H1 (cell line): ENCODE results near the gene RCHY1. TPM values are rescaled to one million over a fixed set of nuclear protein-coding genes. Genes with fewer than 3 reads are reported as not detected.

Experiments used
- CTCF ChIA-PET: fragments of 300-600 bp; sonication (Branson Sonifier 250); formaldehyde crosslinking; loops from one replicate; lab custom pipeline; 2021; ENCODE audit not compliant: partially characterized antibody; lab: Charles Lee
- POLR2A ChIA-PET: fragments of 300-600 bp; sonication (Branson Sonifier 250); formaldehyde crosslinking; loops from one replicate; lab custom pipeline; 2021; ENCODE audit warnings: inconsistent platforms; ENCODE audit not compliant: partially characterized antibody; lab: Charles Lee
- DNase-seq, 2 experiments: peaks; one replicate each; pipeline versions ENCODE4 v3.0.0 to v3.0.0-alpha.2; 2010 to 2022; ENCODE audit warnings: low spot score in 2 of 2, low read depth in 1 of 2, mixed read lengths in 1 of 2
- FAIRE-seq: peaks from 2 replicates; lab custom pipeline; 2011; peaks lifted over from hg19 to GRCh38; lab: Jason Lieb, UNC
- H2AFZ ChIP-seq: 2 replicates; pipeline ENCODE4 v1.8.1; 2012; ENCODE audit warnings: low read length, inconsistent platforms
- H2AK5ac ChIP-seq: 2 replicates; pipeline ENCODE4 v1.6.1; 2013; ENCODE audit warnings: low read depth, low read length
- H2BK120ac ChIP-seq: replicated peaks from 2 replicates; pipeline ENCODE3; 2013; ENCODE audit warnings: low read depth, low read length, inconsistent platforms
- H2BK12ac ChIP-seq: 2 replicates; pipeline ENCODE4 v1.6.1; 2013; ENCODE audit warnings: low read depth, low read length
- H2BK15ac ChIP-seq: 2 replicates; pipeline ENCODE4 v1.6.1; 2013; ENCODE audit warnings: low read length
- H2BK20ac ChIP-seq: 2 replicates; pipeline ENCODE4 v1.6.1; 2013; ENCODE audit warnings: low read length
- H2BK5ac ChIP-seq: 2 replicates; pipeline ENCODE4 v1.6.1; 2013; ENCODE audit warnings: low read depth, low read length
- H3K14ac ChIP-seq: 2 replicates; pipeline ENCODE4 v1.6.1; 2013; ENCODE audit warnings: inconsistent platforms; ENCODE audit not compliant: insufficient read length
- H3K18ac ChIP-seq: 2 replicates; pipeline ENCODE4 v1.6.1; 2013; ENCODE audit warnings: low read length; ENCODE audit errors: extremely low read depth
- H3K23ac ChIP-seq: 2 replicates; pipeline ENCODE4 v1.6.1; 2013; ENCODE audit warnings: inconsistent platforms; ENCODE audit not compliant: insufficient read length
- H3K23me2 ChIP-seq: 2 replicates; pipeline ENCODE4 v1.6.1; 2013; ENCODE audit warnings: low read depth, low read length
- H3K27ac ChIP-seq: 2 replicates; pipeline ENCODE4 v1.6.1; 2011; ENCODE audit warnings: low read depth, low read length, inconsistent platforms
- H3K27me3 ChIP-seq, 4 experiments: replicated peaks in 1 of 4; 1 replicate in 1 of 4; 2 replicates in 3 of 4; pipeline versions ENCODE4 v1.6.1 to v1.8.1; 2011 to 2013; ENCODE audit warnings: low read length in 3 of 4, mild to moderate bottlenecking in 3 of 4, inconsistent platforms in 2 of 4, mixed read lengths in 2 of 4, moderate library complexity in 1 of 4; ENCODE audit not compliant: control insufficient read depth in 3 of 4, insufficient read depth in 3 of 4; ENCODE audit errors: extremely low read depth in 1 of 4
- H3K36me3 ChIP-seq, 4 experiments: 2 replicates each; pipeline versions ENCODE4 v1.6.1 to v1.8.1; 2011 to 2013; ENCODE audit warnings: mild to moderate bottlenecking in 4 of 4, low read length in 3 of 4, moderate library complexity in 2 of 4, control low read depth in 1 of 4, inconsistent platforms in 1 of 4; ENCODE audit not compliant: insufficient read depth in 4 of 4, control insufficient read depth in 2 of 4
- H3K4ac ChIP-seq: replicated peaks from 2 replicates; pipeline ENCODE3; 2013; ENCODE audit warnings: low read length, low read depth, mixed read lengths, inconsistent platforms; ENCODE audit not compliant: insufficient read length
- H3K4me1 ChIP-seq, 4 experiments: replicated peaks in 1 of 4; 1 replicate in 1 of 4; 2 replicates in 3 of 4; pipeline versions ENCODE4 v1.6.1 to v1.8.1; 2011 to 2013; ENCODE audit warnings: low read length in 3 of 4, inconsistent platforms in 2 of 4, mixed read lengths in 1 of 4; ENCODE audit not compliant: insufficient read depth in 4 of 4, control insufficient read depth in 3 of 4
- H3K4me2 ChIP-seq, 2 experiments: 2 replicates each; pipeline versions ENCODE4 v1.6.1 to v1.8.1; 2011 to 2013; ENCODE audit warnings: low read depth in 2 of 2, low read length in 2 of 2, control low read depth in 1 of 2, inconsistent platforms in 1 of 2, mild to moderate bottlenecking in 1 of 2; ENCODE audit not compliant: insufficient read depth in 1 of 2
- H3K4me3 ChIP-seq, 4 experiments: fragments of 200-600, 300-600 bp in 1 of 4; sonication (generic), shearing (Covaris generic), sonication (Bioruptor Twin) in 1 of 4; 2 replicates each; pipeline versions ENCODE4 v1.5.1 to v1.8.1; 2011 to 2016; ENCODE audit warnings: low read length in 4 of 4, low read depth in 3 of 4, control low read depth in 2 of 4, inconsistent platforms in 2 of 4, mild to moderate bottlenecking in 2 of 4, mixed read lengths in 1 of 4, moderate library complexity in 1 of 4; ENCODE audit not compliant: insufficient read depth in 2 of 4; ENCODE audit errors: extremely low read depth in 1 of 4
- H3K56ac ChIP-seq: replicated peaks from 2 replicates; pipeline ENCODE3; 2013; ENCODE audit warnings: low read depth, mild to moderate bottlenecking, mixed read lengths, low read length, inconsistent platforms; ENCODE audit not compliant: insufficient read length
- H3K79me1 ChIP-seq: 2 replicates; pipeline ENCODE4 v1.6.1; 2013; ENCODE audit warnings: low read depth, low read length, control low read depth
- H3K79me2 ChIP-seq, 2 experiments: 2 replicates each; pipeline versions ENCODE4 v1.6.1 to v1.8.1; 2012 to 2013; ENCODE audit warnings: low read length in 2 of 2, mild to moderate bottlenecking in 2 of 2, inconsistent platforms in 1 of 2; ENCODE audit not compliant: insufficient read depth in 2 of 2, control insufficient read depth in 1 of 2
- H3K9ac ChIP-seq, 4 experiments: replicated peaks in 1 of 4; 1 replicate in 1 of 4; 2 replicates in 3 of 4; pipeline versions ENCODE4 v1.6.1 to v1.8.1; 2011 to 2013; ENCODE audit warnings: low read depth in 3 of 4, low read length in 3 of 4, control low read depth in 2 of 4, mild to moderate bottlenecking in 2 of 4, moderate library complexity in 2 of 4, inconsistent platforms in 1 of 4; ENCODE audit errors: extremely low read depth in 1 of 4
- H3K9me3 ChIP-seq, 2 experiments: 2 replicates each; pipeline versions ENCODE4 v1.6.1 to v1.8.1; 2012 to 2013; ENCODE audit warnings: mild to moderate bottlenecking in 2 of 2, moderate library complexity in 2 of 2, control low read depth in 1 of 2, inconsistent platforms in 1 of 2, low read depth in 1 of 2, low read length in 1 of 2, mixed read lengths in 1 of 2; ENCODE audit not compliant: insufficient read depth in 2 of 2
- H4K20me1 ChIP-seq, 2 experiments: replicated peaks in 1 of 2; 2 replicates each; pipeline versions ENCODE3 to v1.8.1; 2011 to 2013; ENCODE audit warnings: inconsistent platforms in 2 of 2, low read length in 2 of 2, mild to moderate bottlenecking in 1 of 2; ENCODE audit not compliant: insufficient read depth in 2 of 2, control insufficient read depth in 1 of 2
- H4K5ac ChIP-seq: 2 replicates; pipeline ENCODE4 v1.6.1; 2013; ENCODE audit warnings: low read length, low read depth, mixed read lengths, inconsistent platforms; ENCODE audit not compliant: insufficient read length
- H4K8ac ChIP-seq: 2 replicates; pipeline ENCODE4 v1.8.0; 2013; ENCODE audit warnings: mild to moderate bottlenecking, moderate library complexity, low read length, inconsistent platforms; ENCODE audit not compliant: insufficient read depth; ENCODE audit errors: extremely low read depth
- H4K91ac ChIP-seq: replicated peaks from 2 replicates; pipeline ENCODE3; 2013; ENCODE audit warnings: low read length, mixed read lengths, inconsistent platforms; ENCODE audit not compliant: insufficient read length
- WGBS, 2 experiments: shearing (Covaris generic) in 1 of 2; methylation state at CpG; one replicate each; pipeline versions ENCODE4 v1.1.6 to v1.1.7; 2013 to 2015; ENCODE audit warnings: low lambda C conversion rate in 2 of 2, mixed read lengths in 2 of 2, inconsistent platforms in 1 of 2, low coverage in 1 of 2, missing lambda C conversion rate in 1 of 2; ENCODE audit not compliant: insufficient replicate concordance in 2 of 2, insufficient coverage in 1 of 2, insufficient read length in 1 of 2; ENCODE audit errors: extremely low coverage in 1 of 2, missing lambda C conversion rate in 1 of 2; 5-methylcytosine and 5-hydroxymethylcytosine counted together
- polyA plus RNA-seq, 7 experiments: library from polyadenylated mRNA; depleted of rRNA in 3 of 7; stranded (reverse) in 5 of 7; unstranded in 2 of 7; fragments of >200 nt in 5 of 7; fragments of 200-250 nt in 2 of 7; gene quantifications; 1 replicate in 5 of 7; 2 replicates in 1 of 7; 4 replicates in 1 of 7; pipeline versions ENCODE4 v1.2.1 to v1.2.3, GENCODE V29; 2011 to 2013; ENCODE audit warnings: missing spikeins in 2 of 7, mixed read lengths in 2 of 7
- total RNA-seq: library from RNA; stranded (reverse); fragmentation: NEBNext Ultra II Directional; extraction: Animal tissue kit (Norgen Biotek cat#: 25700); gene quantifications from 2 replicates; pipeline ENCODE4 v1.2.1, GENCODE V29; 2021

Gene RCHY1
- total and polyA plus RNA-seq, 2 of the 8 experiments (the other 6 are each of a cell fraction or from before 2014, with no cell fraction given), result 30.3 to 44.0 TPM

GRCh38 chr4:75544870-75545269 is 30.7 kb upstream of the RCHY1 start:
- Histone ChIP-seq H2BK5ac (no peak overlapping the region), H3K4me2 (no peak overlapping the region), H4K91ac (no peak overlapping the region), H2BK120ac (no peak overlapping the region), H3K23me2 (no peaks in the 10 kb centered on the region), H4K8ac (no peak overlapping the region), H4K20me1 (no peaks in the 10 kb centered on the region), H2BK20ac (no peak overlapping the region), H3K9ac (no peak overlapping the region), H3K14ac (no peak overlapping the region), H2AFZ (no peak overlapping the region), H3K4me1 (0 out of 7 replicates have a peak, but pooled peaks cover 0 to 2% (median 0%) of the 10 kb centered on the region in 4 experiments), H3K9me3 (no peaks in the 10 kb centered on the region), H3K79me2 (no peaks in the 10 kb centered on the region), H3K56ac (no peak overlapping the region), H3K27ac (no peak overlapping the region), H3K79me1 (no peaks in the 10 kb centered on the region), H3K4me3 (no peak overlapping the region), H4K5ac (no peak overlapping the region), H2BK12ac (no peak overlapping the region), H3K4ac (no peak overlapping the region), H2BK15ac (no peak overlapping the region), H3K27me3 (no peaks in the 10 kb centered on the region), H2AK5ac (no peak overlapping the region), H3K36me3 (no peaks in the 10 kb centered on the region), H3K23ac (no peak overlapping the region), H3K18ac (no peak overlapping the region)
- ChIA-PET POLR2A (interaction anchor here (2.1 kb wide), 1 partner anchor 8 kb away, joined by 7 read pairs; no protein-coding TSS in a partner anchor), CTCF (no interaction called here)
- DNase-seq (no peak), FAIRE-seq (no peak)
- 80% methylated on average over 3 of the region's 3 CpGs; no CpG with 5 or more reads in 1 of the 2 experiments for WGBS, 2 experiments
